Cardiac septum (tissue), 1 donor: ENCODE measurements around the gene COMMD10. TPM values are rescaled to one million over a fixed set of nuclear protein-coding genes. Genes with fewer than 3 reads are reported as not detected.

Experiments
- DNase-seq: peaks from one replicate; pipeline ENCODE4 v3.0.0-alpha.2; 2020; ENCODE audit warnings: low spot score
- intact Hi-C: fragments of 100-400 bp; cut with DNase I; formaldehyde crosslinking; loops from one replicate; pipeline ENCODE4 v1.14.0; 2022
- total RNA-seq: library from RNA; stranded (reverse); fragmentation: NEBNext Ultra II Directional; extraction: Animal tissue kit (Norgen Biotek cat#: 25700); gene quantifications from one replicate; pipeline ENCODE4 v1.2.1, GENCODE V29; 2021
- donor health status: DM: no; HTN: no; CAD: no.

COMMD10 gene
- total RNA-seq, 1 donor from 2014 or later = 27.5 TPM

- no peak for DNase-seq
- intact Hi-C loops = no loop called here
These were observed 89.3 kb downstream of the COMMD10 start for GRCh38 chr5:116174111-116174510.

- no peak for DNase-seq
- intact Hi-C loops = no loop called here
These were observed 91.3 kb downstream of the COMMD10 start for GRCh38 chr5:116176121-116176520.

- intact Hi-C loops = no loop called here
- no peak for DNase-seq
These were observed 94.1 kb downstream of the COMMD10 start for GRCh38 chr5:116178925-116179324.

GRCh38 chr5:116209166-116209565, 124.3 kb downstream of the COMMD10 start:
- DNase-seq = no peak
- intact Hi-C loops = no loop called here

GRCh38 chr5:116212225-116212624, 127.4 kb downstream of the COMMD10 start:
- intact Hi-C loops = no loop called here
- DNase-seq = no peak

GRCh38 chr5:116216246-116216645, 131.4 kb downstream of the COMMD10 start:
- intact Hi-C loops = no loop called here
- no peak for DNase-seq

- intact Hi-C loops = no loop called here
- DNase-seq = no peak
These were observed 140.6 kb downstream of the COMMD10 start for GRCh38 chr5:116225281-116225922.

GRCh38 chr5:116229131-116229689, 144.4 kb downstream of the COMMD10 start:
- intact Hi-C loops = no loop called here
- no peak for DNase-seq

- no peak for DNase-seq
- intact Hi-C loops = no loop called here
These were observed 146.5 kb downstream of the COMMD10 start for GRCh38 chr5:116231288-116231687.

GRCh38 chr5:116234681-116235080, 149.9 kb downstream of the COMMD10 start:
- intact Hi-C loops = no loop called here
- no peak for DNase-seq

- intact Hi-C loops = no loop called here
- no peak for DNase-seq
These were observed 153.2 kb downstream of the COMMD10 start for GRCh38 chr5:116237917-116238500.

- DNase-seq = no peak
- intact Hi-C loops = no loop called here
These were observed 157.5 kb downstream of the COMMD10 start for GRCh38 chr5:116242343-116242742.

- intact Hi-C loops = no loop called here
- DNase-seq = no peak
These were observed 163.6 kb downstream of the COMMD10 start for GRCh38 chr5:116248432-116248831.

GRCh38 chr5:116249648-116250047, 164.8 kb downstream of the COMMD10 start:
- no peak for DNase-seq
- intact Hi-C loops = no loop called here

- no peak for DNase-seq
- intact Hi-C loops = no loop called here
These were observed 171.9 kb downstream of the COMMD10 start for GRCh38 chr5:116256717-116257116.

GRCh38 chr5:116265471-116265870, 180.6 kb downstream of the COMMD10 start:
- intact Hi-C loops = no loop called here
- DNase-seq = no peak

- intact Hi-C loops = no loop called here
- no peak for DNase-seq
These were observed 186.7 kb downstream of the COMMD10 start for GRCh38 chr5:116271446-116272025.

- no peak for DNase-seq
- intact Hi-C loops = no loop called here
These were observed 187.6 kb downstream of the COMMD10 start for GRCh38 chr5:116272281-116272941.

- intact Hi-C loops = no loop called here
- DNase-seq = no peak
These were observed 188.8 kb downstream of the COMMD10 start for GRCh38 chr5:116273448-116274242.

GRCh38 chr5:116274251-116274650, 189.4 kb downstream of the COMMD10 start:
- intact Hi-C loops = no loop called here
- DNase-seq = no peak
